ENCODE results near the gene KRT23.
"Not testable (repeated sequence)": the region's sequence is repeated elsewhere in the genome, so short reads cannot be mapped to it uniquely, and the experiment has no call there.

Gene KRT23

DNA sequence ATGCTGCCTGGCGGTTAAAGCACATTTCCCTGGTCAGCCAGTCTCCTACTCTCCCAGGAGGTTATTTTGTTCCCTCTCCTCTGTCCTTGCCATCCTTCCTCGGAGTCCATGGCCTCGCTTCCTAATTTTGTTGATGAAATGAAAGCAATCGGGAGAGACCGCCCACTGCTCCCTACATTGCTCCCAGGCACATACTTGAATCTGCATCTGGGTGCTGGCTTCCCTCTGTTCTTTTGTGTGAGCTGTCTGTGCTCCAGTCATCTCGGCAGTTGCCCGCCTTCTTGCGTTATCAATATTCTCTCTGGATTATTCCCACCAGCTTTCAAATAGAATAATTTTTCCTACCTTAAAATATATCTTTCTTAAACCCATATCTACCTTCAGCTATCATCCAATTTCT, 11.1 kb downstream of the KRT23 start:
- Histone ChIP-seq H3K9me3 (replicated peaks; ENCODE audit: low read length) (no peaks in the 10 kb centered on the region), H3K4me3 (ENCODE audit: low read length) (no peak overlapping the region), H3K27me3 (ENCODE audit: control insufficient read depth, insufficient read depth, low read length) (no peaks in the 10 kb centered on the region), H3K4me2 (ENCODE audit: low read length) (no peak overlapping the region), H3K4me1 (ENCODE audit: control insufficient read depth, insufficient read depth, low read length) (peaks cover 9% of the 10 kb centered on the region), H3K36me3 (ENCODE audit: insufficient read depth, low read length) (no peaks in the 10 kb centered on the region), H3K9ac (ENCODE audit: low read depth, low read length) (no peak overlapping the region)

DNA sequence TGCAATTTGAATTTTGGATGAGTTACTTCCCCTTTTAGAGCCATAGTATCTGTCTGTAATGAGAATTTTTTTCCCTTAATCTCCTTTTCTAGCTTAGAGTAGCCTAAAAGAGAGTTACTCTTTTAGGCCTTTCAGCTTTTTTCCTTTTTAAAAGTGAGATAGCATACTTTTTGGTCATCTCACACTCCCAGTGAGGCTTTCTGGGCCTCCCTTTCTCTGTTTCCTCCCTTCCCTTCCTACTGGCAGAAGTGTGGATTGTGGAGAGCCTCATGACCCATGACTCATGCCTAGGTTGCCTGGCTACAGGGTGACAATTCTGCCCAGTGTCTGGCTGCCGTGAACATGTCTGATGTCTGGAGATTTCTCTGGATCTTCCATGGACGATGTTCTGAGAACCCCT, 15.2 kb downstream of the KRT23 start:
- H3K4me2 ChIP-seq (ENCODE audit: low read length): no peak overlapping the region
- H3K4me3 ChIP-seq (ENCODE audit: low read length): no peak overlapping the region
- H3K36me3 ChIP-seq (ENCODE audit: insufficient read depth, low read length): no peaks in the 10 kb centered on the region
- H3K9ac ChIP-seq (ENCODE audit: low read depth, low read length): peak overlapping the region; percentile 72
- no peaks in the 10 kb centered on the region for H3K9me3 ChIP-seq (replicated peaks; ENCODE audit: low read length)
- H3K27me3 ChIP-seq (ENCODE audit: control insufficient read depth, insufficient read depth, low read length): no peaks in the 10 kb centered on the region
- H3K4me1 ChIP-seq (ENCODE audit: control insufficient read depth, insufficient read depth, low read length): peaks cover 9% of the 10 kb centered on the region

- H3K4me1 ChIP-seq (ENCODE audit: control insufficient read depth, insufficient read depth, low read length): peaks cover 14% of the 10 kb centered on the region
These were observed 16.4 kb downstream of the KRT23 start for GRCh38 chr17:40921026-40921425.

GRCh38 chr17:40917116-40917515, 20.3 kb downstream of the KRT23 start:
- peaks cover 36% of the 10 kb centered on the region for H3K4me1 ChIP-seq (ENCODE audit: control insufficient read depth, insufficient read depth, low read length)
- H3K9ac ChIP-seq (ENCODE audit: low read depth, low read length); H3K9me3 ChIP-seq (replicated peaks; ENCODE audit: low read length); H3K36me3 ChIP-seq (ENCODE audit: insufficient read depth, low read length); H3K27me3 ChIP-seq (ENCODE audit: control insufficient read depth, insufficient read depth, low read length); H3K4me3 ChIP-seq (ENCODE audit: low read length); H3K4me2 ChIP-seq (ENCODE audit: low read length): not testable (repeated sequence)

More at GRCh38 chr17:40921026-40921425, 16.4 kb downstream of the KRT23 start:
- Histone ChIP-seq H3K27me3 (ENCODE audit: control insufficient read depth, insufficient read depth, low read length) (no peaks in the 10 kb centered on the region), H3K4me3 (ENCODE audit: low read length) (no peak overlapping the region), H3K9ac (ENCODE audit: low read depth, low read length) (no peak overlapping the region), H3K36me3 (ENCODE audit: insufficient read depth, low read length) (no peaks in the 10 kb centered on the region), H3K4me2 (ENCODE audit: low read length) (no peak overlapping the region), H3K9me3 (replicated peaks; ENCODE audit: low read length) (no peaks in the 10 kb centered on the region)

- Histone ChIP-seq H3K36me3 (ENCODE audit: insufficient read depth, low read length) (no peaks in the 10 kb centered on the region), H3K9ac (ENCODE audit: low read depth, low read length) (peak overlapping the region; percentile 67), H3K4me1 (ENCODE audit: control insufficient read depth, insufficient read depth, low read length) (peaks cover 40% of the 10 kb centered on the region), H3K4me3 (ENCODE audit: low read length) (no peak overlapping the region), H3K27me3 (ENCODE audit: control insufficient read depth, insufficient read depth, low read length) (no peaks in the 10 kb centered on the region), H3K9me3 (replicated peaks; ENCODE audit: low read length) (no peaks in the 10 kb centered on the region), H3K4me2 (ENCODE audit: low read length) (no peak overlapping the region)
These were observed 21.1 kb downstream of the KRT23 start for GRCh38 chr17:40916366-40916765.

DNA sequence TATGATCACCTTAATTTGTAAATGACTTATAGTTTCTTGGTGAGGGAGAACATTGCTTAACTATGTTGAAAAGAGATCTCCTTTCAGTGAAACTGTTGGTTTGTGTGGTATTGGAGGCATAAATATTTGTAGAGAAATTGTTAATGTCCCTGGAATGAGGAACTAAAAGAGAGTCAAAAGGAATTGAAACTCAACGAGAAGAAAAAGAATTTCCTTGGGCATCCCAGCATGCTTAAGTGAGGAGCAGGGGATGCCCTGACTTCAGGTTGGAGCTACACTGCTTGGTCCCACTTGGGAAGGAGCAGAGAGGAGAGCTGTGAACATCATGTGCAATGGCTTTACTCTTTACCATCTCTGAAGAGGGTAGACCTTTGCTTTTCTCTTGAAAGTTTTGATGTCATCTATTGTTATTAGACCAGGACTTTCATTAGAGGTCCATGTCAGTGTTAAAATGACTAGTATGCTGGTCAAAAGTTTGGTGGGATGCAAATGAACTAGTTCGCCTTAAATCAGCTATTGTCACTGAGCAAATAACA, 21.7 kb downstream of the KRT23 start:
- H3K4me3 ChIP-seq (ENCODE audit: low read length): peak overlapping the region; percentile 7
- peak overlapping the region; percentile 67 for H3K9ac ChIP-seq (ENCODE audit: low read depth, low read length)
- H3K36me3 ChIP-seq (ENCODE audit: insufficient read depth, low read length): no peaks in the 10 kb centered on the region
- peaks cover 44% of the 10 kb centered on the region for H3K4me1 ChIP-seq (ENCODE audit: control insufficient read depth, insufficient read depth, low read length)
- no peaks in the 10 kb centered on the region for H3K9me3 ChIP-seq (replicated peaks; ENCODE audit: low read length)
- no peak overlapping the region for H3K4me2 ChIP-seq (ENCODE audit: low read length)
- no peaks in the 10 kb centered on the region for H3K27me3 ChIP-seq (ENCODE audit: control insufficient read depth, insufficient read depth, low read length)

- H3K9ac ChIP-seq (ENCODE audit: low read depth, low read length): peak overlapping the region; percentile 67
- no peak overlapping the region for H3K4me2 ChIP-seq (ENCODE audit: low read length)
- no peaks in the 10 kb centered on the region for H3K9me3 ChIP-seq (replicated peaks; ENCODE audit: low read length)
- H3K27me3 ChIP-seq (ENCODE audit: control insufficient read depth, insufficient read depth, low read length): no peaks in the 10 kb centered on the region
- H3K4me3 ChIP-seq (ENCODE audit: low read length): no peak overlapping the region
- peaks cover 49% of the 10 kb centered on the region for H3K4me1 ChIP-seq (ENCODE audit: control insufficient read depth, insufficient read depth, low read length)
- no peaks in the 10 kb centered on the region for H3K36me3 ChIP-seq (ENCODE audit: insufficient read depth, low read length)
These were observed 22.2 kb downstream of the KRT23 start for GRCh38 chr17:40915199-40915661.

GRCh38 chr17:40914075-40914855, 23.2 kb downstream of the KRT23 start:
- Histone ChIP-seq H3K36me3 (ENCODE audit: insufficient read depth, low read length) (no peaks in the 10 kb centered on the region), H3K9ac (ENCODE audit: low read depth, low read length) (peak overlapping the region; percentile 61), H3K27me3 (ENCODE audit: control insufficient read depth, insufficient read depth, low read length) (no peaks in the 10 kb centered on the region), H3K4me2 (ENCODE audit: low read length) (no peak overlapping the region), H3K9me3 (replicated peaks; ENCODE audit: low read length) (no peaks in the 10 kb centered on the region), H3K4me1 (ENCODE audit: control insufficient read depth, insufficient read depth, low read length) (peaks cover 57% of the 10 kb centered on the region), H3K4me3 (ENCODE audit: low read length) (no peak overlapping the region)

GRCh38 chr17:40912486-40913210, 24.8 kb downstream of the KRT23 start:
- no peak overlapping the region for H3K4me3 ChIP-seq (ENCODE audit: low read length)
- no peak overlapping the region for H3K4me2 ChIP-seq (ENCODE audit: low read length)
- H3K36me3 ChIP-seq (ENCODE audit: insufficient read depth, low read length): no peaks in the 10 kb centered on the region
- peaks cover 67% of the 10 kb centered on the region for H3K4me1 ChIP-seq (ENCODE audit: control insufficient read depth, insufficient read depth, low read length)
- no peak overlapping the region for H3K9ac ChIP-seq (ENCODE audit: low read depth, low read length)
- no peaks in the 10 kb centered on the region for H3K27me3 ChIP-seq (ENCODE audit: control insufficient read depth, insufficient read depth, low read length)
- H3K9me3 ChIP-seq (replicated peaks; ENCODE audit: low read length): no peaks in the 10 kb centered on the region

DNA sequence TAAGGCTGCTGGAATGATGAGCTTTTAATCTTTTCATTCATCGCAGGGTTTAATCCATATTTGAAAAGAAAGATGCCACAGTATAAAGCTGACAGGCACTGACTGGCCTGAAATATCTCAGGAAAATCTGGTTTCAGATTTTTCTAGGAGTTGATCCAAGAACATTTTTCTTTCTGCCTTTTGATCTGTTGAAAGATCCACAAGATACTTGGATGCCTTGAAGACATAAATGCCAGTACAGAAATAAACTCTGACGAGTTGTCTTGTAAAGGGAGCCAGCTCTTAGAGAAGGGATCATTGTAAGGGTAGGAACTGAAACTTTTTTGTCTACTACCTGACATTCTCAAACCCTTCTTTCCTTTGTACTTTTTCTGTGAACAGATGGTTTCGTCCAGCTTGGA, 27.0 kb downstream of the KRT23 start:
- Histone ChIP-seq H3K9ac (ENCODE audit: low read depth, low read length) (peak overlapping the region; percentile 84), H3K4me3 (ENCODE audit: low read length) (peak overlapping the region; percentile 12), H3K36me3 (ENCODE audit: insufficient read depth, low read length) (no peaks in the 10 kb centered on the region), H3K27me3 (ENCODE audit: control insufficient read depth, insufficient read depth, low read length) (no peaks in the 10 kb centered on the region), H3K4me2 (ENCODE audit: low read length) (peak overlapping the region; percentile 47), H3K4me1 (ENCODE audit: control insufficient read depth, insufficient read depth, low read length) (peaks cover 56% of the 10 kb centered on the region), H3K9me3 (replicated peaks; ENCODE audit: low read length) (no peaks in the 10 kb centered on the region)

DNA sequence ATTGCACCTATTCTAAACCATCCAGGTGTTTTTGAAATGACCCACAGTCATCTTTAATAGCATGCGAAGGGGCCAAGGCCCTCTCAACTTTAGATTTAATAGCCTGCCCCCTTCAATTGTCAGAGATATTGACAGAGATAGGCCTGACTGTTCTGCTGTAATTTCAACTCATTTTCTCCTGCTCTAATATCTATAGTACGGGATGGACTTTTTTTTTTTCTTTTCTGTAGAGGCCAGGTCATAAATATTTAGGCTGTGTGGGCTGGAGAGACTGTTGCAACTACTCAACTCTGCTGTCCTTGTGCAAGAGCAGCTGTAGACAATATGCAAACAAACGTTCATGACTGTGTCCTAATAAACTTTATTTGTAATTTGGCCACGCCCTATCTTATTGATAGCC, 27.7 kb downstream of the KRT23 start:
- peak overlapping the region; percentile 84 for H3K9ac ChIP-seq (ENCODE audit: low read depth, low read length)
- no peaks in the 10 kb centered on the region for H3K36me3 ChIP-seq (ENCODE audit: insufficient read depth, low read length)
- H3K9me3 ChIP-seq (replicated peaks; ENCODE audit: low read length): no peaks in the 10 kb centered on the region
- H3K4me3 ChIP-seq (ENCODE audit: low read length): peak overlapping the region; percentile 12
- peak overlapping the region; percentile 47 for H3K4me2 ChIP-seq (ENCODE audit: low read length)
- peaks cover 52% of the 10 kb centered on the region for H3K4me1 ChIP-seq (ENCODE audit: control insufficient read depth, insufficient read depth, low read length)
- no peaks in the 10 kb centered on the region for H3K27me3 ChIP-seq (ENCODE audit: control insufficient read depth, insufficient read depth, low read length)

All from skeletal muscle satellite cell (primary cell).